ENCODE data around the gene INSIG1.

The INSIG1 gene

GRCh38 chr7:155297517-155298287 is at the start of gene INSIG1:
INSIG1 (plus strand) TSS chr7:155297878; CDS start chr7:155298286, 408 bp downstream.
- peak; percentile 96 for DNase-seq (ENCODE audit: low read depth, low spot score)

- no peak for DNase-seq (ENCODE audit: low read depth, low spot score)
Observed at GRCh38 chr7:155248366-155248756, 49.3 kb upstream of the INSIG1 start.

DNA sequence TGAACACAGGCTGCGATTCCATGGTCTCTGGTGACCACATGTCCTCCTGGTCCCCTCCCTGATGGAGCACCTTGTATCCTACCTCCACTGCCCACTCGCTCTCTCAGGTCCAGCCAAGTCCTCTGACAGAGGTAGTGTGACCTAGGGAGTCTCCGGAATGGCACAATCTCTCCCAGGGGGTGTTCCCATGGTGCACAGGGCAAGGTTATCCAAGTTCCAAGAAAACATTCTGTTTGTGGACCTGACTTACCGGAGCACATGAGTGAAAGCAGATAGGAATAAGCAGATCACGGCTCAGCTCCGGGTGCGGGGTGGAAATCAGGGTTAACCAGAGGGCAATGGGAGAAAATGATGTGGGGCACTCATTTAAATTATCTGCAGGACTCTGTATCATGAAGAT is 45.8 kb upstream of the INSIG1 start:
- DNase-seq (ENCODE audit: low read depth, low spot score) = no peak

- DNase-seq (ENCODE audit: low read depth, low spot score) = no peak
Observed at GRCh38 chr7:155252444-155252887, 45.2 kb upstream of the INSIG1 start.

DNA sequence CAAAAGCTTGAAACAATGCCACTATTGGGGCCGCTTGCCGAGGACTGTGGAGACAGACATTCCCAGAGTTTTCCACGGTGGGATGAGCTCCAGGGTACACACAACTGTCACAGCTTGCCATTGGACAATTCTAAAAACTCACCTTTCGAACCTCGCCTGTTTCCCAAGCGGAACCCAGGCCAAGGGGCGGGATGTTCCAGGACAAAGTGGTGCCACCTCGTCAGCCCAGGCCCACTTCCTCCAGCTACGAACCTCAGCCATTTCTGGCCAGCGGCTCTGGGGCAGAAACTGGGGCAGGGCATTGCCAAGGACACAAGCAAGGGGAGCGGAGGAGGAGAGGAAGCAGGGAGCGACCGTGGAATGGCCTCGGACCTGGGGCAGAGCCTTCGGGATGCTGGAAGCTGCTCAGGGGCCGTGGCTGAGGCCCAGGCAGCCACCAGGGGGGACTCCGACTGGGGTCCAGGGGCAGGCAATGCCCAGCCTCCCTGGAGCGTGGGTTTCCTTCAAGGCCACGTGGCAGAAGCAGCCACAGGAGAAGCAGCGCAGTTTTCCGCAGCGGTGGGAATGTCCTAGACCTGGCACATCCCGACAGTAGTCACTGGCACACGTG is 44.7 kb upstream of the INSIG1 start:
- DNase-seq (ENCODE audit: low read depth, low spot score) = no peak

GRCh38 chr7:155254018-155254417 is 43.7 kb upstream of the INSIG1 start:
- no peak for DNase-seq (ENCODE audit: low read depth, low spot score)

- no peak for DNase-seq (ENCODE audit: low read depth, low spot score)
Observed at GRCh38 chr7:155255071-155255470, 42.6 kb upstream of the INSIG1 start.

- no peak for DNase-seq (ENCODE audit: low read depth, low spot score)
Observed at GRCh38 chr7:155255621-155256020, 42.1 kb upstream of the INSIG1 start.

- DNase-seq (ENCODE audit: low read depth, low spot score) = no peak
Observed at GRCh38 chr7:155256081-155256760, 41.5 kb upstream of the INSIG1 start.

GRCh38 chr7:155256761-155257481 is 40.8 kb upstream of the INSIG1 start:
- no peak for DNase-seq (ENCODE audit: low read depth, low spot score)

DNA sequence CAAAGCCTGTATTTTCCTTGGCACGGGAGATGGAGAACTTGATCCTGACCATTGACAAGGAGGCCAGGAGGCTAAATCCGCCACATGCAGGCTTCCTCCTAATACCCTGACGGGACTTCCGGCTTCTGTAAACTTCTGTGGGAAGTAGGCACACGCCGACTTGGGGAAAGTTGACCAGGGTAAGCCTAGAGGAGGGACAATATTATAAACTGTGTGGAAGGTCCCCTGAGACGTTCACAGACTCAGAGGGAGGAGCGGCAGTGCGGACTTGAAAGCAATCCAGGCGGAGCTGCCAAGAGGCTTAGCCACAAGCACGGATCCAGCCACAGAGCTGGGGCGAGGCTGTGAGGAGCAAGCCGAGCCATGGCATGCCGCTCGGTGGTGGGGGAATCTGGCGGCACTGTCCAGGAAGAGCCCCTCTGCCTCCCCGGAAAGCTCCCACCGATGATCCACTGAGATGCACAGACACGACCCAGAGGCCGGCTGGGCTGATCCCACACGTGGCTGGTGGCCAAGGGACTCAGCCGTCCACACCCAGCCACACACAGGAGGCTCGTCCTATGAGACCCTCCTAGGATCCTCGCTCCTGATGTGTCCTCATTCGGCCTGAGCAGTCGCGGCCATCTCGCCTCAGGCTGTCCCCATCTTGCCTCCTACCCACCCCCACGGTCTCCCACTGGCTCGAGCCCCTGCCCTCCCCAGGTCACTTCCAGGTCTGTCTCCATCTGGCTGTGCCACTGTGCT is 40.0 kb upstream of the INSIG1 start:
- DNase-seq (ENCODE audit: low read depth, low spot score) = no peak

DNA sequence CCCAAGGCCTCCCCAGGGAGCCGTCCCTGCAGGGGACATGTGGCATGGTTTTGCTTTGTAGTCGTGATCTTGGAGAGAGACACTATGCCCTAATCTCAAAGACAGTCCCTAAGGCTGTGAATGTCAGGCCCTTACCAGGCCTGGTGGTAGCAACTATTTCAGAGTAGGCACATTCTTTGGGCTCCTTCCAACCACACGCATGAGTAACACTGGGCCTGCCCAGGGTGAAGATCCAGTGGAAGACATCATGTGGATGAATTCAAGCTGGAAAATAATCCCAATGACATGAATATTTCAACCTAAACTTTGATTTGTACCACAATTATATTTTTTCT is 39.5 kb upstream of the INSIG1 start:
- DNase-seq (ENCODE audit: low read depth, low spot score) = no peak

DNA sequence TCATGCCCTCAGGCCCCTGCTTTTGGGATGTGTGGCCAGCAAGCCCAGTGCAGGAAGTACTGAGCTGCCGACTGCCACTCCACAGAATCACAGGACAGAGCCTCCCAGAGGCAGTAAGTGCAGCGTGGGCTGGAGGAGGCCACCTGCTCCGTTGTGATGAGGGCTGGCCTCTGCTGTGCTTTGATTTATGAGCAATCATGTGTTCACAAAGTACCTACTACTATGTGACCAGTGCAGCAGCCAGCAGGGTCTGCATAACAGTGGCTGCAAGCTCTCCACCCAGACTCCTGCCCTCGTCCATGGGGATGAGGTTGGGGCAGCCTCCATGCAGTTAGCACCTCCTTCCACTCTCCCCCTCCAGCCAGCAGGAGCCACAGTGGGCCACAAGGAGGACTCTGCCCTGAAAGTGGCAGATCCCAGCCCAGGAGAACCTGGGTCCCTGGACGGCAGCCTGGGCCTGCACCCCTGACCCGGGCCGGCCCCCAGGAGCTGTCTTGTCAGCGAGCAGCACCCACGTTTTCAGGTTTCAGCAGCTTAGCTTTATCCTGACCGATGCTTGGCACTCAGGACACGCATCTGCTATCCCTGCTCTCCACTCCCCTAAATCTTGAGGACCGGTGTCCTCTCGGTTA is 37.7 kb upstream of the INSIG1 start:
- DNase-seq (ENCODE audit: low read depth, low spot score) = no peak

GRCh38 chr7:155260498-155260872 is 37.2 kb upstream of the INSIG1 start:
- no peak for DNase-seq (ENCODE audit: low read depth, low spot score)

- no peak for DNase-seq (ENCODE audit: low read depth, low spot score)
Observed at GRCh38 chr7:155261031-155261985, 36.4 kb upstream of the INSIG1 start.

DNA sequence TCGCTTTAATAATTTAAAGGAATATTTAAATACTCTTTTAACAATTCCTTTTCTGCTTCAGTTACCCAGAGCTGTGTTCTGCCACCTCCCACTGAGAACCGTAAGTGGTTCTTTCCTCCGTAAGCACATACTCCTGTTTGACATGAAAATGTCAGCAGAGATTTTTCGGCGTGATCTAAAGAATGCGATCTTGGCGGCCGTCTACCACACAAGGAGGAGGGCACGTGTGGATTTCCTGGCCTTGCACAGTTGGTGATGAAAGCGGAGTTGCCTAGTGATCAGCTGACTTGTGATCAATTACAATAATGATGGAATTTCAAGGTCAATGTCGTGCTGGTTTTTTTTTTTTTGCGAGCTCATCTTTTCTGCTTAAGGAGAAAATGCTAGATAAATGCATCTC is 35.6 kb upstream of the INSIG1 start:
- DNase-seq (ENCODE audit: low read depth, low spot score) = no peak

DNA sequence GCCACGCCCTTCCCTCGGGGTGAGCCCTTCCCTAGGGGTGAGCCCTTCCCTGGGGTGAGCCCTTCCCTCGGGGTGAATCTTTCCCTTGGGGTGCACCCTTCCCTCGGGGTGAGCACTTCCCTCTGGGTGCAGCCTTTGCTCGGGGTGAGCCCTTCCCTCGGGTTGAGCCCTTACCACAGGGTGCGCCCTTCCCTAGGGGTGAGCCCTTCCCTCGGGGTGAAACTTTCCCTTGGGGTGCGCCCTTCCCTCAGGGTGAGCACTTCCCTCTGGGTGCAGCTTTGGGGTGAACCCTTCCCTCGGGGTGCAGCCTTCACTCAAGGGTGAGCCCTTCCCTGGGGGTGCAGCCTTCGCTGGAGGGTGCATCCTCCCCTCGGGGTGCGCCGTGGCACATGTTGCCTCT is 34.6 kb upstream of the INSIG1 start:
- DNase-seq (ENCODE audit: low read depth, low spot score) = no peak

DNA sequence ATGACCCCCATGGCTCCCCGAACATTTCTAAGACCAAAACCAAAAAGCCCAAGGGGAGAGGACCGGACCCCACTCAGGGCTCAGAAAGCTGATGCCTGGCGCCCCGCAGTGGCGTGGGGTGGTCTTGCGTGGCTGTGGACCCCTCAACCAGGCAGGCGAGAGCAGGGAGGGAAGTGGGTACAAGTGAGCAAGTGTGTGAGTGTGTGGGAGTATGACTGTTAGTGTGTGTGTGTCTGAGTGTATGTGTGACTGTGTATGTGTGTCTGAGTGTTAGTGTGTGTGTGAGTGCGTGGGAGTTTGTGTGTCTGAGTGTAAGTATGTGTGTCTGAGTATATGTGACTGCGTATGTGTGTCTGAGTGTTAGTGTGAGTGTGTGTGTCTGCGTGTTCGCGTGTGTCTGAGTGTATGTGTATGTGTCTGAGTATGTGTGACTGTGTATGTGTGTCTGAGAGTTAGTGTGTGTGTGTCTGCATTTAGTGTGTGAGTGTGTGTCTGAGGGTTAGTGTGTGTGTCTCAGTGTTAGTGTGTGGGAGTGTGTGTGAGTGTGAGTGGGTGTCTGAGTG is 34.0 kb upstream of the INSIG1 start:
- DNase-seq (ENCODE audit: low read depth, low spot score) = no peak

DNA sequence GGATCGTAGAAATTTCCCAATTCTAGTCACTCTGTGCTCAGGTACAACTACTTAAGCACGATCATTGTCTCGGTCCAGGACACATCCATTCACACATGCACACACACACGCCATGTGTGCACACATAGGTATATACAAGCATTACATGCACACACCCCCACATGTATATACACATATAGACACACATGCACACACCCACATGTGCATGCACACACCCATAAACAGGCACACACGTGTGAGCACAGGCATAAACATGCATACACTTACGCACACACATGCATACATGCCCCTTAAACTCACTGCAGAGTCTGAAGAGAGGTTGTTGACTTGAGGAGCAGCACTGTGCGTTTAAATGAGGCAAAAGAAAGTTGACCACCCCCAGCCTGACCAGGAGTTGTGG is 32.5 kb upstream of the INSIG1 start:
- DNase-seq (ENCODE audit: low read depth, low spot score) = no peak

GRCh38 chr7:155265961-155266360 is 31.7 kb upstream of the INSIG1 start:
- DNase-seq (ENCODE audit: low read depth, low spot score) = no peak

Data from ELF-1 (cell line).